ENCODE data around the gene CDC23. TPM values are rescaled to one million over a fixed set of nuclear protein-coding genes. Genes with fewer than 3 reads are reported as not detected.

CDC23 gene
- 21.5 to 37.9 TPM (median 27.9 TPM) in 5 replicates for total RNA-seq (2022; extraction: Qiagen RNA extraction; ENCODE audit: low read depth)

GRCh38 chr5:138213161-138214029 is at the start of gene CDC23:
CDC23 (minus strand) TSS chr5:138213323; CDS start chr5:138213312, 11 bp downstream.

DNA sequence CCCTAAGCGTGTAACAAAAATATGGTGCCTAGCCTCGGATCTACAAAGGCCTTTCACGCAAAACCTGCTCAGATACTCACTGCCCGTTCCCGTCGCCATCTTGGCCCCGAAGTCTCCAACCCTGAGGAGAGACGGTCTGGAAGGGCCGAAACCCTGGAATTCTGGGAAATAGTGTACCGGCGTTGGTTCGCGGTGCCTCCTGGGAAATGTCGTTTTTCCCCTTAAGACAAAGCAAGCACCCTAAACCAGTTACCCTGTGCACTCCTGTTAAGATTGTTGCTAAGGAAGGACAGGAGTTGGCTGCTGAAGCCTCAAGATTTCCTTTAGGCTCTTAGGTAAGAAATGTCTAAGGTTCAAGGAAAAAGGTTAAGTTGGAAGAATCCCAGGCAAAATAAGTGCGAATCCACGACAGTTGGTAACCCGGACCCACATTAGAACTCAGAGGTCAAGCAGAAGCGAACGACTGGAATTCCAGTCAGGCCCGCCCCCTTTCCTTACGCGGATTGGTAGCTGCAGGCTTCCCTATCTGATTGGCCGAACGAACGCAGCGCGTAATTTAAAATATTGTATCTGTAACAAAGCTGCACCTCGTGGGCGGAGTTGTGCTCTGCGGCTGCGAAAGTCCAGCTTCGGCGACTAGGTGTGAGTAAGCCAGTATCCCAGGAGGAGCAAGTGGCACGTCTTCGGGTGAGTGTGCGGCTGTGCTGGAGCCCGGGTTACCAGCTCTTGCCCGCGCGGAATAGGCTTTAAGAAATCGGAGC is 34.4 kb downstream of the CDC23 start, which contains the start of the genes BRD8 and KIF20A:
Gene BRD8 (minus strand): TSS at position 115 of the 761 bp plus-strand sequence. CDS start 16 bp downstream, at position 99.
Gene KIF20A (plus strand): TSS at position 597 of the 761 bp plus-strand sequence. CDS start 569 bp downstream, outside the sequence.

DNA sequence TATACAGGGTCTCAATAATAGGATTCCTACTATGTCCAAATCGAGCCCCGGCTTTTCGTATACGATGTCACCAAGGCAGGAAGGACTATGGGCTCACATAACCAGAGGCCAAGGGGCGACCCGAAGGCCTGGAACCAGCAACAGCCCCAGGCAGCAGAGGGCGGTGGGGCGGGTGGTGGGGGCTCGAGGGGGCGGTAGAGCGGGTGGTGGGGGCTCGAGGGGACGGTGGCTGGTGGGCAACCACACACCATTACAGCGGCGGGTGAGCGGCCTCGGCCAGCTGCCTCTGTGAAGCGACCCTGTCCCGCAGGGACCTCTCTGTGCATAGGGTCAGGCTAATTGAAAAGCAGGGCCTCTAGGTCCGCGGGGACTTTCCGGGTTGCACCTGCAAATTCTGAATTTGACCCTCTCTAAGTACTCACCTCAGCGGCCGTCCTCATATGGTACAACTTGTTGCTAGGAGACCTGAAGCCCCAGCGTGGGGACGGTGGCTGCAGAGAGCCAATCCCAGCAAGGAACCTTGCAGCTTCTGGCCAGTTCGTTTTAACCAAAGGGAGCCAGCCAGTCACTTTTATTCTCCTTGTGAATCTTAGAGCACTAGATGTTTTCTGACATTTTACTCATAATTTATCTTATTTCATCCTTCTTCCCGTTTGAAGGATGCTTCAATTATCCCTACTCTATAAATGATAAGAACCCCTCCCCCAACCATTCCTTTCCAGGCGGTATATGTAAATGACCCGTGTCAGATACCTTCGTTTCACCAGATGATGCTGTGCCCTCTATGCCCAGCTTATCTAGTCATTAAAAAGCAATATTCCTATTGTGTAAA is 74.0 kb downstream of the CDC23 start, which contains the start of gene NME5:
Gene NME5 (minus strand): TSS at position 480 of the 832 bp plus-strand sequence. CDS start 648 bp downstream, outside the sequence.

Other genes with a start within 250 kb of the CDC23 start
- gene FAM13B, start 180.2 kb downstream of the CDC23 start, total RNA-seq (2022; extraction: Qiagen RNA extraction; ENCODE audit: low read depth) = 10.8 to 15.0 TPM (median 12.2 TPM) in 5 replicates
- not detected in 5 replicates for gene WNT8A, start 129.3 kb downstream of the CDC23 start, total RNA-seq (2022; extraction: Qiagen RNA extraction; ENCODE audit: low read depth)
- gene NME5, start 73.9 kb downstream of the CDC23 start, total RNA-seq (2022; extraction: Qiagen RNA extraction; ENCODE audit: low read depth) = not detected in 5 replicates
- gene BRD8, start 34.7 kb downstream of the CDC23 start, total RNA-seq (2022; extraction: Qiagen RNA extraction; ENCODE audit: low read depth) = 41.9 to 53.8 TPM (median 45.5 TPM) in 5 replicates
- gene KIF20A, start 34.2 kb downstream of the CDC23 start, total RNA-seq (2022; extraction: Qiagen RNA extraction; ENCODE audit: low read depth) = 37.8 to 49.5 TPM (median 41.9 TPM) in 5 replicates
- 0.06 to 0.11 TPM in 2 of 5 replicates, not detected in the others for gene GFRA3, start 61.3 kb upstream of the CDC23 start, total RNA-seq (2022; extraction: Qiagen RNA extraction; ENCODE audit: low read depth)
- 8.6 to 11.7 TPM (median 10.5 TPM) in 5 replicates for gene CDC25C, start 118.5 kb upstream of the CDC23 start, total RNA-seq (2022; extraction: Qiagen RNA extraction; ENCODE audit: low read depth)
- gene FAM53C, start 124.9 kb upstream of the CDC23 start, total RNA-seq (2022; extraction: Qiagen RNA extraction; ENCODE audit: low read depth) = 18.4 to 23.9 TPM (median 21.3 TPM) in 5 replicates
- 34.9 to 45.4 TPM (median 40.0 TPM) in 5 replicates for gene KDM3B, start 139.4 kb upstream of the CDC23 start, total RNA-seq (2022; extraction: Qiagen RNA extraction; ENCODE audit: low read depth)
- 6.1 to 7.7 TPM (median 6.9 TPM) in 5 replicates for gene REEP2, start 225.7 kb upstream of the CDC23 start, total RNA-seq (2022; extraction: Qiagen RNA extraction; ENCODE audit: low read depth)